Stomach (tissue), 9 donors: ENCODE data around the gene NTN1. TPM values are rescaled to one million over a fixed set of nuclear protein-coding genes. Genes with fewer than 3 reads are reported as not detected.
"Not testable (repeated sequence)": the region's sequence is repeated elsewhere in the genome, so short reads cannot be mapped to it uniquely, and the experiment has no call there.

Experiments
- DNase-seq, 2 donors: peaks; one replicate each; pipeline versions ENCODE4 v3.0.0 to v3.0.0-alpha.2; 2013 to 2019
- H3K27ac ChIP-seq, 5 donors: fragments of 200-600 bp in 4 of 5; sonication (generic) in 4 of 5; one replicate each; pipeline ENCODE4 v1.5.1; 2013 to 2019; ENCODE audit warnings: mild to moderate bottlenecking in 1 of 5, moderate library complexity in 1 of 5
- H3K27me3 ChIP-seq, 3 donors: fragments of 200-600 bp; sonication (generic); one replicate each; pipeline ENCODE4 v1.5.1; 2017 to 2019; ENCODE audit warnings: mixed run types in 1 of 3
- H3K36me3 ChIP-seq, 4 donors: fragments of 200-600 bp; sonication (generic); 1 replicate in 3 of 4; 2 replicates in 1 of 4; pipeline ENCODE4 v1.5.1; 2016 to 2019
- H3K4me1 ChIP-seq, 4 donors: fragments of 200-600 bp; sonication (generic); one replicate each; pipeline ENCODE4 v1.5.1; 2016 to 2019
- H3K4me3 ChIP-seq, 4 donors: fragments of 200-600 bp; sonication (generic) in 3 of 4; one replicate each; pipeline ENCODE4 v1.5.1; 2016 to 2019; ENCODE audit warnings: mild to moderate bottlenecking in 1 of 4
- H3K9me3 ChIP-seq, 4 donors: fragments of 200-600 bp; sonication (generic); one replicate each; pipeline ENCODE4 v1.5.1; 2016 to 2019
- CTCF ChIP-seq, 7 experiments: fragments of 450-650 bp in 4 of 7; fragments of 200-600 bp in 3 of 7; sonication (generic) in 3 of 7; IDR thresholded peaks; one replicate each; pipeline ENCODE4 v1.5.1; 2016 to 2019; ENCODE audit warnings: antibody characterized with exemption in 7 of 7, control low read depth in 2 of 7, mild to moderate bottlenecking in 1 of 7
- EP300 ChIP-seq: sonication (generic); formaldehyde crosslinking; IDR thresholded peaks from one replicate; pipeline ENCODE4 v1.6.1; 2017; ENCODE audit warnings: antibody characterized with exemption
- POLR2A ChIP-seq, 4 donors: fragments of 450-650 bp; IDR thresholded peaks; one replicate each; pipeline ENCODE4 v1.6.1; 2016; ENCODE audit warnings: antibody characterized with exemption in 4 of 4, control low read depth in 2 of 4, mild to moderate bottlenecking in 1 of 4, moderate library complexity in 1 of 4
- POLR2AphosphoS5 ChIP-seq, 3 donors: sonication (generic); formaldehyde crosslinking; IDR thresholded peaks; one replicate each; pipeline ENCODE4 v1.6.1; 2016; ENCODE audit warnings: antibody characterized with exemption in 3 of 3
- WGBS, 5 donors: extraction: QIAGEN DNeasy Blood & Tissue Kit in 3 of 5; methylation state at CpG; one replicate each; pipeline versions ENCODE4 v1.1.5 to v1.1.7; 2013 to 2018; 5-methylcytosine and 5-hydroxymethylcytosine counted together
- intact Hi-C: fragments of 100-400 bp; cut with DNase I; formaldehyde crosslinking; loops from one replicate; pipeline ENCODE4 v1.15.1; 2023; ENCODE audit warnings: low total_unique reads
- polyA plus RNA-seq, 3 donors: library from polyadenylated mRNA; stranded (reverse); fragments of 200-250 nt; gene quantifications; one replicate each; pipeline ENCODE4 v1.2.3, GENCODE V29; 2013
- total RNA-seq, 5 donors: library from RNA; depleted of rRNA; stranded (reverse); fragments of >200 nt; gene quantifications; one replicate each; pipeline versions ENCODE4 v1.1.0 to v1.2.3, GENCODE V29; 2014 to 2016
- donor health status: healthy with polysubstance abuse.
- donor health status: Bipolar disorder and iron deficiency.
- donor health status: healthy.

NTN1 gene
- total and polyA plus RNA-seq, 8 donors = 2.9 to 56.2 (median 9.0) TPM

DNA sequence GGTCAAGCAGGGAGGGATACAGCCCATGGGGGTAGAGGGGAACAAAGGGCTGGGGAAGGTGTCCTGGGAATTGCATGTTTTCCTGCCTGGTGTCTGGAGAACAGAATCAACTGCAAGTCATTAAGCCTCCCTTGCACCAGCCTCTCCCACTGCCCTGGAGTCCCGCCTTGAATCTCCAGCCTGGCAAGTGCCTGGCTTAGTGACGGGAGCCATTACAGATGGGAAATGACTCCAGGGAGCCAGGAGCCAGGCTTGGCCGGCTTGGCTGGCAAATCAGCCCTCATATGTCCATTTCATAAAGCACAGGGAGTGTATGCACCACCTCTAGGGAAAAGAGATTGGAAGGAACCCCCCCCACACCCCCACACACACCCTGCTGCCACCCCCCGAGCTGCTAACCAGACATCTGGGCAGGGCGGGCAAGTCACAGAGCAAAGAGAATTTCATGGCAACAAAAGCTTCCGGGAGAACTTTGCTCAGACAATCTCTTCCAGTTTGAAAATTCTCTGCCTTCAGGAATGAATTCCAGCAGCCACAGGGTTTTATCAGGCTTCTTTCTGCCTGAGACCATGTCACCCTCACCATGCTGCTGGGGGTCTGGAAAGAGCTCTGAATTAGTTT, 127.7 kb downstream of the NTN1 start:
- 30 to 48% (median 44%) methylated on average over 5 to 6 of the region's 6 CpGs for WGBS, 5 donors

DNA sequence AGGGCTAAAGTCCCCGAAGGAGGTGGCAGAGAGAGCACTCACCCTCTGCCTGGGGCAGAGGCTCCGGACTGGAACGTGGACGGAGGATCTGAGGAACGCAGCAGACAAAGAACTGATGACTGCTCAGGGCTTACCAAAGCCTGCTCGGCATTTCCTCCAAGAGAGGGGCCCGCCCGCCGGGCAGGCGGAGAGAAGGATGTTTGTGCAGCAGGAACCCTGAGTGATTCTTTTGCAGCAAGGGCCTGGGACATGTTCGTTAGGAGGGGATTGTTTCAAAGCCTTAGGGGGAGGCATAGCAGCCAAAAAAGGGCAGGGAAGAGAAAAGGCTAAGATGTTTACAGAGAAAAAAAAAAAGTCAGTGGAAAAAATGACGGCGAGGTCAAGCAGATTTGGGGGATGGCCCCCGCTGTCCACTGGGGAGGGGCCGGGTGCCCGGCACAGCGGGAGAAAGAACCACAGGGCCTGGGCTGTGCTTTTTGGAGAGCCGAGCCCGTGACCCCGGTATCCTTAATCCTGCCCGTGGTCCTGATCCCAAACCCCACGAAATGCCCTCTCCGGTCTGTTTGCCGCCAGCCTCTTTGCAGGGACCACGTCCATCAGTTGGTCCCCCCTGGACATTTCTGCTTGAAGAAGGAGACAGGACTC, 129.3 kb downstream of the NTN1 start:
- TF ChIP-seq EP300 (no peak), CTCF (IDR thresholded peaks at IDR 0.05) (no peak), POLR2AphosphoS5 (IDR thresholded peaks at IDR 0.05) (no peak), POLR2A (IDR thresholded peaks at IDR 0.05) (no peak)
- H3K27me3 ChIP-seq = no peaks in the 10 kb centered on the region
- peaks cover 11 to 32% (median 26%) of the 10 kb centered on the region in 4 donors for H3K4me1 ChIP-seq
- WGBS, 5 donors = 28 to 41% (median 35%) methylated on average over 25 of the region's 25 CpGs
- no peak overlapping the region for H3K4me3 ChIP-seq
- no peaks in the 10 kb centered on the region for H3K36me3 ChIP-seq
- peak overlapping the region in 4 of 5 donors; percentile 60 to 75 (median 64) for H3K27ac ChIP-seq
- no peaks in the 10 kb centered on the region for H3K9me3 ChIP-seq
- DNase-seq = peak; percentile 37 to 77
- intact Hi-C loops = no loop called here

More for the DNA sequence above, 127.7 kb downstream of the NTN1 start:
- peak in 1 of 2 donors; percentile 55 for DNase-seq
- peak overlapping the region in 4 of 5 donors; percentile 60 to 75 (median 64) for H3K27ac ChIP-seq
- intact Hi-C loops = no loop called here
- H3K27me3 ChIP-seq = no peaks in the 10 kb centered on the region
- TF ChIP-seq CTCF (IDR thresholded peaks at IDR 0.05) (no peak), EP300 (no peak), POLR2AphosphoS5 (IDR thresholded peaks at IDR 0.05) (peak in 1 of 3 donors; percentile 10), POLR2A (IDR thresholded peaks at IDR 0.05) (no peak)
- no peak overlapping the region for H3K4me3 ChIP-seq
- no peaks in the 10 kb centered on the region for H3K9me3 ChIP-seq
- no peaks in the 10 kb centered on the region for H3K36me3 ChIP-seq
- peaks cover 11 to 41% (median 26%) of the 10 kb centered on the region in 4 donors for H3K4me1 ChIP-seq

GRCh38 chr17:9151091-9151490, 129.8 kb downstream of the NTN1 start:
- WGBS, 5 donors = 18 to 36% (median 25%) methylated on average over 6 of the region's 6 CpGs

DNA sequence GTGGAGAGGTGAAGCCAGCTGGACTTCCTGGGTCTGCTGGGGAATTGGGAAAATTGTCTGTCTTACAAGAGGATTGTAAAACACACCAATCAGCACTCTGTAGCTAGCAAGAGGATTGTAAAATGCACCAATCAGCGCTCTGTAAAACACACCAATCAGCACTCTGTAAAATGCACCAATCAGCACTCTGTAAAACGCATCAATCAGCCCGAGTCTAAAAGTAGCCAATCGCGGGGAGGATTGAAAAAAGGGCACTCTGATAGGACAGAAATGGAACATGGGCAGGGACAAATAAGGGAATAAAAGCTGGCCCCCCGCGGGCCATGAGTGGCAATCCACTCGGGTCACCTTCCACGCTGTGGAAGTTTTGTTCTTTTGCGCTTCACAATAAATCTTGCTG, 130.4 kb downstream of the NTN1 start:
- H3K4me3 ChIP-seq, H3K27me3 ChIP-seq, H3K9me3 ChIP-seq, H3K36me3 ChIP-seq, intact Hi-C loops, DNase-seq: not testable (repeated sequence)
- 94 to 98% (median 96%) methylated on average over 10 of the region's 10 CpGs for WGBS, 5 donors
- Histone ChIP-seq H3K27ac (peak overlapping the region in 4 of 5 donors; percentile 60 to 75 (median 64)), H3K4me1 (peaks cover 11 to 32% (median 26%) of the 10 kb centered on the region in 4 donors)

More at GRCh38 chr17:9151091-9151490, 129.8 kb downstream of the NTN1 start:
- peaks cover 11 to 32% (median 26%) of the 10 kb centered on the region in 4 donors for H3K4me1 ChIP-seq
- H3K27me3 ChIP-seq = no peaks in the 10 kb centered on the region
- no peaks in the 10 kb centered on the region for H3K9me3 ChIP-seq
- peak overlapping the region in 4 of 5 donors; percentile 60 to 75 (median 64) for H3K27ac ChIP-seq
- H3K36me3 ChIP-seq = no peaks in the 10 kb centered on the region
- intact Hi-C loops = no loop called here
- no peak overlapping the region for H3K4me3 ChIP-seq
- DNase-seq = peak in 1 of 2 donors; percentile 68
- no peak for TF ChIP-seq CTCF (IDR thresholded peaks at IDR 0.05)
- no peak for TF ChIP-seq POLR2AphosphoS5 (IDR thresholded peaks at IDR 0.05)
- no peak for TF ChIP-seq EP300
- TF ChIP-seq POLR2A (IDR thresholded peaks at IDR 0.05) = no peak
